Measurements from ENCODE around the gene FOXO1.

GRCh38 chr13:40546047-40546446 lies 120.4 kb downstream of the FOXO1 start:
- TF ChIP-seq EP300 (IDR thresholded peaks at IDR 0.05), result no peak
- TF ChIP-seq CTCF (IDR thresholded peaks at IDR 0.05), result no peak
- TF ChIP-seq POLR2A (IDR thresholded peaks at IDR 0.05), result no peak
- no peak for TF ChIP-seq POLR2AphosphoS5 (IDR thresholded peaks at IDR 0.05)

Measured in sigmoid colon (tissue), 4 donors.